ENCODE results near the gene ITPRIPL2.
A peak's percentile ranks its signal among the peaks of the same experiment; 100 is the strongest.

Gene ITPRIPL2

GRCh38 chr16:19165101-19165500 is 51.3 kb downstream of the ITPRIPL2 start:
- TF ChIP-seq MAX (IDR thresholded peaks at IDR 0.05; ENCODE audit: low read depth, low read length) (no peak), MYC (IDR thresholded peaks at IDR 0.05; ENCODE audit: low read depth, low read length) (no peak), POLR2A (IDR thresholded peaks at IDR 0.05; ENCODE audit: extremely low read depth, insufficient read length) (no peak), CTCF (IDR thresholded peaks at IDR 0.05; ENCODE audit: low read depth, low read length) (no peak)
- no peak for DNase-seq (ENCODE audit: low read depth)
- H3K4me3 ChIP-seq (ENCODE audit: low read depth, low read length), result no peak overlapping the region

GRCh38 chr16:19166500-19166899 is 52.7 kb downstream of the ITPRIPL2 start:
- H3K4me3 ChIP-seq (ENCODE audit: low read depth, low read length), result no peak overlapping the region
- TF ChIP-seq POLR2A (IDR thresholded peaks at IDR 0.05; ENCODE audit: extremely low read depth, insufficient read length) (no peak), MYC (IDR thresholded peaks at IDR 0.05; ENCODE audit: low read depth, low read length) (no peak), MAX (IDR thresholded peaks at IDR 0.05; ENCODE audit: low read depth, low read length) (no peak), CTCF (IDR thresholded peaks at IDR 0.05; ENCODE audit: low read depth, low read length) (no peak)
- DNase-seq (ENCODE audit: low read depth), result no peak

GRCh38 chr16:19167710-19168370 is 54.1 kb downstream of the ITPRIPL2 start, which contains the start of gene SYT17:
Gene SYT17, plus strand, starts transcription at chr16:19168240. Its CDS starts 407 bp downstream, at chr16:19168647.
- TF ChIP-seq CTCF (IDR thresholded peaks at IDR 0.05; ENCODE audit: low read depth, low read length) (peak; percentile 26), MYC (IDR thresholded peaks at IDR 0.05; ENCODE audit: low read depth, low read length) (no peak)
- peak; percentile 66 for DNase-seq (ENCODE audit: low read depth)
- no peak within 1 kb of the TSS for H3K4me3 ChIP-seq (ENCODE audit: low read depth, low read length)

GRCh38 chr16:19168371-19169081 is 54.8 kb downstream of the ITPRIPL2 start:
- no peak for DNase-seq (ENCODE audit: low read depth)
- H3K4me3 ChIP-seq (ENCODE audit: low read depth, low read length), result no peak overlapping the region
- TF ChIP-seq MYC (IDR thresholded peaks at IDR 0.05; ENCODE audit: low read depth, low read length), result no peak
- no peak for TF ChIP-seq POLR2A (IDR thresholded peaks at IDR 0.05; ENCODE audit: extremely low read depth, insufficient read length)
- TF ChIP-seq MAX (IDR thresholded peaks at IDR 0.05; ENCODE audit: low read depth, low read length), result no peak
- TF ChIP-seq CTCF (IDR thresholded peaks at IDR 0.05; ENCODE audit: low read depth, low read length), result no peak

- TF ChIP-seq MAX (IDR thresholded peaks at IDR 0.05; ENCODE audit: low read depth, low read length) (no peak), POLR2A (IDR thresholded peaks at IDR 0.05; ENCODE audit: extremely low read depth, insufficient read length) (no peak), CTCF (IDR thresholded peaks at IDR 0.05; ENCODE audit: low read depth, low read length) (no peak), MYC (IDR thresholded peaks at IDR 0.05; ENCODE audit: low read depth, low read length) (no peak)
- DNase-seq (ENCODE audit: low read depth), result no peak
- no peak overlapping the region for H3K4me3 ChIP-seq (ENCODE audit: low read depth, low read length)
Observed at GRCh38 chr16:19169082-19169639, 55.4 kb downstream of the ITPRIPL2 start.

All from NB4 (cell line).